GM21423 (cell line): Measurements from ENCODE around the gene NAALADL2.
"Not testable (repeated sequence)": the region's sequence is repeated elsewhere in the genome, so short reads cannot be mapped to it uniquely, and the experiment has no call there.

Experiments
- ATAC-seq: cut with Tn5 transposase; IDR thresholded peaks from one replicate; pipeline ENCODE4 v1.9.1; 2021; ENCODE audit warnings: mild to moderate bottlenecking, moderate library complexity; ENCODE audit not compliant: unreplicated experiment

Gene NAALADL2

GRCh38 chr3:175121225-175121624 is 262.1 kb downstream of the NAALADL2 start:
- ATAC-seq: no peak

- ATAC-seq: no peak
Measured at GRCh38 chr3:175127075-175127662, 268.0 kb downstream of the NAALADL2 start.

- ATAC-seq: no peak
Measured at GRCh38 chr3:175129126-175129525, 270.0 kb downstream of the NAALADL2 start.

GRCh38 chr3:175129571-175129970 is 270.4 kb downstream of the NAALADL2 start:
- ATAC-seq: no peak

- ATAC-seq: not testable (repeated sequence)
Measured at GRCh38 chr3:175131866-175132265, 272.7 kb downstream of the NAALADL2 start.

GRCh38 chr3:175132706-175133105 is 273.6 kb downstream of the NAALADL2 start:
- ATAC-seq: not testable (repeated sequence)

GRCh38 chr3:175144368-175144767 is 285.2 kb downstream of the NAALADL2 start:
- ATAC-seq: no peak

GRCh38 chr3:175146258-175146657 is 287.1 kb downstream of the NAALADL2 start:
- no peak for ATAC-seq

GRCh38 chr3:175149675-175150074 is 290.5 kb downstream of the NAALADL2 start:
- peak; percentile 67 for ATAC-seq

- no peak for ATAC-seq
Measured at GRCh38 chr3:175150812-175151401, 291.8 kb downstream of the NAALADL2 start.

GRCh38 chr3:175153595-175153994 is 294.5 kb downstream of the NAALADL2 start:
- ATAC-seq: no peak

- ATAC-seq: no peak
Measured at GRCh38 chr3:175155172-175155571, 296.0 kb downstream of the NAALADL2 start.

GRCh38 chr3:175159202-175159601 is 300.1 kb downstream of the NAALADL2 start:
- ATAC-seq: no peak

- no peak for ATAC-seq
Measured at GRCh38 chr3:175161291-175161690, 302.2 kb downstream of the NAALADL2 start.

GRCh38 chr3:175163686-175164085 is 304.6 kb downstream of the NAALADL2 start:
- no peak for ATAC-seq

- not testable (repeated sequence) for ATAC-seq
Measured at GRCh38 chr3:175173117-175173516, 314.0 kb downstream of the NAALADL2 start.

- no peak for ATAC-seq
Measured at GRCh38 chr3:175176556-175176955, 317.4 kb downstream of the NAALADL2 start.

GRCh38 chr3:175179055-175179454 is 319.9 kb downstream of the NAALADL2 start:
- no peak for ATAC-seq

- no peak for ATAC-seq
Measured at GRCh38 chr3:175184392-175184791, 325.3 kb downstream of the NAALADL2 start.

- no peak for ATAC-seq
Measured at GRCh38 chr3:175185903-175186302, 326.8 kb downstream of the NAALADL2 start.

- no peak for ATAC-seq
Measured at GRCh38 chr3:175186511-175186910, 327.4 kb downstream of the NAALADL2 start.

GRCh38 chr3:175187586-175187985 is 328.5 kb downstream of the NAALADL2 start:
- ATAC-seq: no peak

GRCh38 chr3:175192536-175192935 is 333.4 kb downstream of the NAALADL2 start:
- ATAC-seq: no peak
